GM21367 (cell line): ENCODE measurements around the gene DQX1.

Experiments used
- ATAC-seq: cut with Tn5 transposase; IDR thresholded peaks from one replicate; pipeline ENCODE4 v1.9.1; 2021; ENCODE audit not compliant: unreplicated experiment

The DQX1 gene

GRCh38 chr2:74555610-74556103 lies 29.6 kb upstream of the DQX1 start:
- ATAC-seq: no peak

- peak; percentile 31 for ATAC-seq
Observed at GRCh38 chr2:74554820-74555531, 28.9 kb upstream of the DQX1 start.

DNA sequence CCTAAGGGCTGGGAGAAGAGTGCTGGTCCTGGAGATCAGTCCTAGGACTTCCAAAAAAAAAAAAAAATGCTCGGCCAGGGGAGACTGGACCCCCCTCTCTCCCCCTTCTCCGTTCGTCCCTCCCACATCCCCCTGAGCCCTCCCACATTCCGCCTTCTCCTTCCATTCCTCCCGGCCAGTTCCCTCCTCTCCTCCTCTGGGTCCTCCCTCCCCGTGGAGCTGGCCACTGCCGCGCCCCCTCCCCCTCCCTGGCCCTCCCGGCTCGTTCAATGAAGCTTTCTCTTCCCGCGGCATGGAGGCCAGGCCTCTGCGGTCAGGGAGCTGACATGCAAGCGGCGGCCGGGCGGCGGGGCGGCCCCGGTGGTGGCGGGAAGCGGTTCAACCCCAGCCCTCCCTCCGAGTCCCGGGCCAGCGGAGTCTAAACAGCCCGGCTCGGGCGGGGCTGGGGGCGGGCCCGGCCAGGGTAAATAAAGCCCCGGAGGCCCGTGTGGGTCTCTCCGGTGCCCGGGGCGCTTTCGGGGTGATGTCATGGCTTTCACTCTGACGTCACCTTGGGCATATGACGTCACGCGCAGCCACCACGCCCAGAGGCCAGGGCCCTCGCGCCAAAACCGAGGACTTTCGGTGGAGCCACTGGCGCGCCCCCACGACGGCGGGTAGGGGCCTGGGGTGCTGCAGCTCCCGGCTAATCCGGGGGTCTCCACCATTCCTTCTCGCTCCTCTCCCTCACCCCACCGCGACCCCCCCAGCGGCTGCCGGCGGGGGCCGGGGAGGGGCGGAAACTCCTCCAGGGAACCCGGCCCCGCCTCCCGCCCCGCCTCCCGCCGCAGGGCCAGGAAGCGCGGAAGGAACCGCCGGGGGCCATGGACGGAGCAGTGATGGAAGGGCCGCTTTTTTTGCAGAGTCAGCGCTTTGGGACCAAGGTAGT lies 28.1 kb upstream of the DQX1 start, which contains the start of the genes DOK1 and LOXL3:
TSS of gene DOK1 (plus strand) at position 829 of the 928 bp plus-strand sequence. CDS start at position 864, 35 bp downstream.
TSS of gene LOXL3 (minus strand) at position 51 of the 928 bp plus-strand sequence. CDS start 1,308 bp downstream, outside the sequence.
- ATAC-seq: peak; percentile 50

DNA sequence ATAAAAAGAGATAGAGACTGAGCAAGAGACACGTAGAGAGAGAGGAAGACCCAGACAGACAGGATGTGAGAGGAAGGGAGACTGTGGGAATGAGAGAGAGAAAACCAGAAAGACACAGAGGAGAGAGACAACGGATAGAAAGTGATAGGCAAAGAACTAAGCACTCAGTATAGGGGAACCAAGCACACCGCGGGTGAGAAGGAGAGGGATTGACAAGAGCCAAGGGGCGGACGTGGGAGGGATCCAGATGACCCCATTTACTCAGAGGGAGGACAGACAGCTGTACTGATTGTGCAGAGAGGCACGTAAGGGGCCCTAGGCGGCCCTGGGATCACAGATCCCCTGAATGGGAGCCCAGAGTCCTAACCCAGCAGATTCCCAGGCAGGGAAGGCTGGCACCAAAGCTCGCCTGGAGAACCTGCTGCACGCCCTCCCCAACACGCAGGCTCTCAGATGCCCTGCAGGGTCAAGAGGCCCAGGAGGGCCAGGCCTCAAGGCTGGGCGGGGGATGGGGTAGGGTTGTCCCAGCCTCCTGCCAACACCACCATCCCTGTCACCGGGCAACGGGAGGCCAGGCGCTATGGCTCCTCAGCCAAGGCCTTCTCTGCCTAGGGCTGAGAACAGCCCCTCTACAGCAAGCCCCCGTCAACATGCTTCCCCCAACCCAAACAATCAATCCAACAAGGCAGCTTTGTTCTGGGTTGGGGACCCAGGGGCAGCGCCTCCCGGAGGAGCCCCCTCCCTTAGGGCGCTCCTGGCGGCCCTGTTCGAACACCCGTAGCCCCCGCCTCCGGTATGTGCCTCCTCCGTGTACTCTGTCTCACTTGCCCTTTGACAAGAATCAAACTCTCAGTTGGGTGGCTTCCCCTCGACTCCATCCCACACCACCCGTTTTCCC lies 27.1 kb upstream of the DQX1 start:
- ATAC-seq: no peak

GRCh38 chr2:74551942-74552913 lies 26.2 kb upstream of the DQX1 start:
- ATAC-seq: no peak

DNA sequence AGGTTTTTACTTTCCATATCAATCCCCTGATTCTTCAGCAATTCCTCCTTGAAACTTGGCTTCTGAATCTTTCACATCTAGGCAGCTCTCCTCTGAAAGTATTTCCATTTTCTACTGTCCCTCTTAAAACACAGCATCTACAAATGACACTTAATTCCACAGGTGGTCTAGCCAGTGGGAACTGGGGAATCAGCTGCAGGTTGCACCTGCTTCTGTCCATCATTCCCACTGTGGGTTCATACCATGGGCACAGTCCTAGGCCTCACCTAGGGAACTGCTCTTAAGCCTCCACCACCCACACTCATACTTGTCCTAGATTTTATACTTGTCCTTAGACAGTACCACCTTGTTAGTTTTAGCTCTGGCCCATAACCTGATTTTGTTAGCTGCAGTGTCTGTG lies 25.5 kb upstream of the DQX1 start:
- no peak for ATAC-seq

DNA sequence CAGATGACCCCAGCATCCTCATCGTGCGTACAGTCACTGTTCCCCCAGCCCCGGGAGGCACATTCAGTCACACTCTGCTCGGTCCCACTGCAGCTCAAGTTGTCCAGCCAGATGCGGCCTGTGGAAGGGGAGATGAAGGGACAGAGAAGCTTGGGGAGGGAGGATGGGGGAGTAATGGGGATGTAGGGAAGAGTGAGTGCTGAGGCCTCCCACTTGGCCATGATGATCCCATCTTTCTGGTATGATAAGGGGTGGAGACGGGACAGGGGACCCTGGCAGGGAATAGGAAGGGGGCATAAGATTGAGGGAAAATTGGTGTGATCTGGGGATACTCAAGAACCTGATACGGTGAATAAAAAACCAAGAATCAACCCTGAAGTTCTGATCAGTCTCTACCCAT lies 24.2 kb upstream of the DQX1 start:
- no peak for ATAC-seq

- peak; percentile 33 for ATAC-seq
Observed at GRCh38 chr2:74548900-74549826, 23.1 kb upstream of the DQX1 start.

GRCh38 chr2:74548285-74548899 lies 22.4 kb upstream of the DQX1 start:
- ATAC-seq: no peak

- ATAC-seq: no peak
Observed at GRCh38 chr2:74546004-74546403, 20.0 kb upstream of the DQX1 start.

DNA sequence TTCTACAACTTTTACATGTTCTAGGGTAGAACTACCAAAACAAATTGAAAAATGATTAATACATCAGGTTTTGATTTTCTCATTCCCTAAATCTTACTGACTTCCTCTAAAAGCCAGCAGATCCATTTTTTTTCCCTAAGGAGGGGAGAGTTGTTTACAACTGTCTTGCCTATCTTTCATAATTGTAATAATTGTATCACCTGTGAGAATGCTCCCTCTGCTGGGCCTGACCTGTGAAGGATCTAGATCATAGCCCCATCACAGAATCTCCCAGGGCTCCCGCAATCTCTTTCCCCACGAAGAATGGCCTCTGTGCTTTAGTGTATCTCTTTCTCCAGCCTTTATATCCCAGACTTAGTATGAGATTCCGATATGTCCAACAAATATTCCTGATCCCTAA lies 18.6 kb upstream of the DQX1 start:
- ATAC-seq: no peak

GRCh38 chr2:74542978-74543377 lies 16.9 kb upstream of the DQX1 start:
- ATAC-seq: no peak

DNA sequence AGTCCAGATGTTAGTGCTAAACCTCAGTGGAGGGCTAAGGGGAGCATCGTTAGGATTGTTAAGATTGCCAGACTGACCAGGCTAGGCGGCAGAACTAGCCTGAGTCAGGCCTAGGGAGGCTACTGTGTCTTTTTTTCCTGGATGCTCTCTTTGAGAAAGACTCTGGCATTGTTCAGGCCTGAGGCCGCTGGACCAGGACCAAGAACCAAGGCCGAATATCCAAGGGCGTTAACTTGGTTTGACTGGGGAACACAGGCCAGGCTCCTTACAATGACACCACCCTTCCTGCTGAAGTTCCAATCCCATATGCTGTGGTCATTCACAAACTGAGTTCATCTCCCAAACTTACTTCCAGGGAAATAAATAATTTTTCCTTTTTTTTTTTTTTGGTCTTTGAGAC lies 14.3 kb upstream of the DQX1 start:
- no peak for ATAC-seq

- no peak for ATAC-seq
Observed at GRCh38 chr2:74538881-74539339, 12.9 kb upstream of the DQX1 start.

DNA sequence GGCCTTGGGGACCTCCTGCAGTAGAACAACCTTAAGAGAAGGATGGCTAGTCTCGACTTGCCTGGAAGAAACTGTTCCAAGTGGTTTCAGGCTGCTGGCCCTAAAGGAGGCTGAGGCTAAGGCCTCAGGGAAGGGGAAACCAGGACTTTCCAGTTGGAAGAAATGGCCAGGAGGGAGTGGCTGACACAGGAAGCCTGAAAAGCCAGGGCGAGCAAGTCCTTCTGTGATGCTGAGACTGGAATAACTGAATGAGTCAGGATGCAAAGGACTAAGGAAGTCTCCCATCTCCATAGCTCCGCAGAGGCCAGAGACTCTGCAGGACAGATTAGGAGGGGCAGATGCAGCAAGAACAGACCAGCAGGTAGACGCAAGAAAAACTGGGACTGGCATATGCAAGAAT lies 11.1 kb upstream of the DQX1 start:
- no peak for ATAC-seq

- no peak for ATAC-seq
Observed at GRCh38 chr2:74536166-74536950, 10.3 kb upstream of the DQX1 start.

DNA sequence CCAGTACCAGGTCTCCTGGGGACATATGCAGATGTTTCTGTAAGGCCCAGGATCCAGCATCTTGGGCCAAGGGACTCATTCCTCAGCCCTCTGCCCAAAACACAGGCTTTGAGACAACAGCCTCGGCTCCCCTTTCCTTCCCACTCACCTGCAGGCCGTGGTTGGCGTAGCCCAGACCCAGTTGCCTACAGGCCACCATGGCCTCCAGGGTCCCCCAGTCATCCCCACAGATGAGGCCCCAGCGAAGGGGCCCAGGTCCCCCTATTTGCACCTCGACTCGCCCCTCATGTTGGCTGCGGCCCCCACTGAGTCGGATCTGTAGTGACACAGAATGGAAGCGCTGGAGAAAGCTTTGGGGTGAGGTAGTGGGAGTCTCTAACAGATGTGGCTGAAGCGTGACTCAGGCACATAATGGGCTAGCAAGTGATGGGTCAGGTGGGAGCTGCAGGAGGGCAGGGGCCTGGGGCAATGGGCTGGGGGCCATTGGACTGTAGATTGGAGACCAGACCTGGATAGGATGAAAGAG lies 9.5 kb upstream of the DQX1 start:
- no peak for ATAC-seq
